Keratinocyte (primary cell): ENCODE results near the gene USP17L5. TPM values are rescaled to one million over a fixed set of nuclear protein-coding genes. Genes with fewer than 3 reads are reported as not detected.
"Not testable (repeated sequence)": the region's sequence is repeated elsewhere in the genome, so short reads cannot be mapped to it uniquely, and the experiment has no call there.

Experiments used
- DNase-seq: peaks from one replicate; pipeline ENCODE4 v3.0.0-alpha.2; 2011; ENCODE audit warnings: low read depth, missing footprints, low spot score
- FAIRE-seq: peaks from 2 replicates; lab custom pipeline; 2011; peaks lifted over from hg19 to GRCh38; lab: Jason Lieb, UNC
- H2AFZ ChIP-seq: 2 replicates; pipeline ENCODE4 v1.6.0; 2012; ENCODE audit warnings: low read length, control low read depth, inconsistent platforms; ENCODE audit not compliant: control insufficient read depth
- H3K27ac ChIP-seq: 2 replicates; pipeline ENCODE4 v1.5.1; 2011; ENCODE audit warnings: low read length; ENCODE audit not compliant: control insufficient read depth, insufficient read depth
- H3K27me3 ChIP-seq: 3 replicates; pipeline ENCODE4 v1.6.0; 2011; ENCODE audit warnings: low read length; ENCODE audit not compliant: control insufficient read depth, insufficient read depth; ENCODE audit errors: extremely low read depth
- H3K36me3 ChIP-seq, 2 experiments: 2 replicates in 1 of 2; 3 replicates in 1 of 2; pipeline ENCODE4 v1.5.1; 2011; ENCODE audit warnings: low read length in 2 of 2, mild to moderate bottlenecking in 1 of 2; ENCODE audit not compliant: control insufficient read depth in 2 of 2, insufficient read depth in 2 of 2; ENCODE audit errors: extremely low read depth in 1 of 2
- H3K4me1 ChIP-seq: 3 replicates; pipeline ENCODE4 v1.5.1; 2011; ENCODE audit warnings: low read length; ENCODE audit not compliant: control insufficient read depth, insufficient read depth; ENCODE audit errors: extremely low read depth
- H3K4me2 ChIP-seq: 3 replicates; pipeline ENCODE4 v1.6.0; 2011; ENCODE audit warnings: low read depth, low read length; ENCODE audit not compliant: control insufficient read depth, insufficient read depth; ENCODE audit errors: extremely low read depth
- H3K4me3 ChIP-seq, 3 experiments: fragments of 200-600 bp in 1 of 3; sonication (generic) in 1 of 3; 2 replicates in 2 of 3; 3 replicates in 1 of 3; pipeline ENCODE4 v1.5.1; 2011 to 2016; ENCODE audit warnings: low read length in 3 of 3, mild to moderate bottlenecking in 3 of 3, control low read depth in 2 of 3, inconsistent platforms in 1 of 3, low read depth in 1 of 3, mixed read lengths in 1 of 3, mixed run types in 1 of 3, moderate library complexity in 1 of 3; ENCODE audit not compliant: control insufficient read depth in 2 of 3, insufficient read depth in 2 of 3; ENCODE audit errors: extremely low read depth in 1 of 3
- H3K79me2 ChIP-seq: 2 replicates; pipeline ENCODE4 v1.6.0; 2012; ENCODE audit warnings: low read length; ENCODE audit not compliant: control insufficient read depth, insufficient read depth
- H3K9ac ChIP-seq: 3 replicates; pipeline ENCODE4 v1.6.0; 2011; ENCODE audit warnings: low read length; ENCODE audit not compliant: control insufficient read depth, insufficient read depth; ENCODE audit errors: extremely low read depth
- H3K9me1 ChIP-seq: 3 replicates; pipeline ENCODE4 v1.6.0; 2011; ENCODE audit warnings: low read length; ENCODE audit not compliant: control insufficient read depth, insufficient read depth; ENCODE audit errors: extremely low read depth
- H3K9me3 ChIP-seq: 2 replicates; pipeline ENCODE4 v1.5.1; 2012; ENCODE audit warnings: low read depth, low read length; ENCODE audit not compliant: control insufficient read depth
- H4K20me1 ChIP-seq: 3 replicates; pipeline ENCODE4 v1.6.0; 2011; ENCODE audit warnings: low read length; ENCODE audit not compliant: control insufficient read depth, insufficient read depth; ENCODE audit errors: extremely low read depth
- CTCF ChIP-seq, 3 experiments: IDR thresholded peaks in 1 of 3; conservative IDR thresholded peaks in 1 of 3; optimal IDR thresholded peaks in 1 of 3; 2 replicates in 2 of 3; 3 replicates in 1 of 3; pipeline versions ENCODE3 to v1.5.1; 2011; ENCODE audit warnings: low read length in 3 of 3, mild to moderate bottlenecking in 3 of 3, moderate library complexity in 2 of 3, control low read depth in 1 of 3, inconsistent platforms in 1 of 3; ENCODE audit not compliant: insufficient read depth in 2 of 3; ENCODE audit errors: extremely low read depth in 1 of 3
- EZH2 ChIP-seq: IDR thresholded peaks from one replicate; pipeline ENCODE4 v1.6.1; 2012; ENCODE audit warnings: inconsistent platforms, mild to moderate bottlenecking, low read length, moderate library complexity
- dilution Hi-C: fragments of 300-500 bp; cut with MboI; formaldehyde crosslinking; loops from one replicate; pipeline ENCODE4 v1.7.0; 2020; ENCODE audit warnings: low sequenced_read_pairs; ENCODE audit not compliant: extremely low pct_ligation_motif_present
- polyA plus RNA-seq, 5 experiments: library from polyadenylated mRNA; depleted of rRNA in 3 of 5; stranded (reverse) in 3 of 5; stranded (forward) in 1 of 5; unstranded in 1 of 5; fragments of >200 nt; gene quantifications; 1 replicate in 1 of 5; 2 replicates in 3 of 5; 3 replicates in 1 of 5; pipeline versions ENCODE4 v1.2.1 to v1.2.3, GENCODE V29; 2011 to 2012; ENCODE audit warnings: missing spikeins in 2 of 5, low read depth in 1 of 5, low replicate concordance in 1 of 5

Gene USP17L5
- polyA plus RNA-seq, 1 donor (not counting 4 experiments of a cell fraction or from before 2014, with no cell fraction given): not detected

GRCh38 chr4:9379881-9380280 is 40.7 kb downstream of the USP17L5 start:
- H3K4me2 ChIP-seq, DNase-seq, H3K9ac ChIP-seq, H3K4me1 ChIP-seq, H2AFZ ChIP-seq, FAIRE-seq, dilution Hi-C loops, H3K9me3 ChIP-seq, H3K27ac ChIP-seq, H3K79me2 ChIP-seq, H3K9me1 ChIP-seq, H4K20me1 ChIP-seq, H3K36me3 ChIP-seq, H3K27me3 ChIP-seq, H3K4me3 ChIP-seq: not testable (repeated sequence)

GRCh38 chr4:9381012-9381534 is 41.9 kb downstream of the USP17L5 start:
- H4K20me1 ChIP-seq, H3K4me1 ChIP-seq, H3K9ac ChIP-seq, H3K27me3 ChIP-seq, DNase-seq, dilution Hi-C loops, H3K9me3 ChIP-seq, H3K9me1 ChIP-seq, H3K27ac ChIP-seq, FAIRE-seq, H3K79me2 ChIP-seq, H3K36me3 ChIP-seq: not testable (repeated sequence)
- TF ChIP-seq CTCF (optimal IDR thresholded peaks at IDR 0.05 in 1 of 3, IDR thresholded peaks at IDR 0.05 in 1 of 3, conservative IDR thresholded peaks at IDR 0.05 in 1 of 3; ENCODE audit: extremely low read depth in 1 of 3, insufficient read depth in 2 of 3, low read length in 3 of 3): peak in 1 of 3 experiments; percentile 8
- Histone ChIP-seq H2AFZ (peak overlapping the region; percentile 66), H3K4me3 (peak overlapping the region in 2 of 3 experiments; percentile 30 to 49), H3K4me2 (peak overlapping the region; percentile 37)

GRCh38 chr4:9384126-9384525 is 44.9 kb downstream of the USP17L5 start:
- no peak overlapping the region for H3K27ac ChIP-seq
- no peaks in the 10 kb centered on the region for H3K36me3 ChIP-seq
- TF ChIP-seq EZH2 (no peak), CTCF (optimal IDR thresholded peaks at IDR 0.05 in 1 of 3, IDR thresholded peaks at IDR 0.05 in 1 of 3, conservative IDR thresholded peaks at IDR 0.05 in 1 of 3; ENCODE audit: extremely low read depth in 1 of 3, insufficient read depth in 2 of 3, low read length in 3 of 3) (no peak)
- H3K9me3 ChIP-seq: no peaks in the 10 kb centered on the region
- H3K79me2 ChIP-seq: no peaks in the 10 kb centered on the region
- H3K9me1 ChIP-seq: no peaks in the 10 kb centered on the region
- dilution Hi-C loops: no loop called here
- H3K4me1 ChIP-seq: no peaks in the 10 kb centered on the region
- no peak overlapping the region for H3K4me3 ChIP-seq
- H2AFZ ChIP-seq: no peak overlapping the region
- DNase-seq (no peak), FAIRE-seq (no peak)
- H3K4me2 ChIP-seq: no peak overlapping the region
- H3K27me3 ChIP-seq: no peaks in the 10 kb centered on the region
- H4K20me1 ChIP-seq: no peaks in the 10 kb centered on the region
- H3K9ac ChIP-seq: no peak overlapping the region

- FAIRE-seq, H3K4me3 ChIP-seq, H3K36me3 ChIP-seq, H3K27me3 ChIP-seq, H3K79me2 ChIP-seq, H4K20me1 ChIP-seq, H3K9ac ChIP-seq, dilution Hi-C loops, H2AFZ ChIP-seq, H3K27ac ChIP-seq, H3K9me1 ChIP-seq, H3K9me3 ChIP-seq, DNase-seq, H3K4me1 ChIP-seq, H3K4me2 ChIP-seq: not testable (repeated sequence)
Observed at GRCh38 chr4:9389001-9389400, 49.8 kb downstream of the USP17L5 start.
